DMS 273 (cell line): ENCODE results near the gene RPL38.

Source experiments
- DNase-seq: peaks from one replicate; lab custom pipeline; 2025; ENCODE audit not compliant: unreplicated experiment; lab: John Stamatoyannopoulos, UW

The RPL38 gene

DNA sequence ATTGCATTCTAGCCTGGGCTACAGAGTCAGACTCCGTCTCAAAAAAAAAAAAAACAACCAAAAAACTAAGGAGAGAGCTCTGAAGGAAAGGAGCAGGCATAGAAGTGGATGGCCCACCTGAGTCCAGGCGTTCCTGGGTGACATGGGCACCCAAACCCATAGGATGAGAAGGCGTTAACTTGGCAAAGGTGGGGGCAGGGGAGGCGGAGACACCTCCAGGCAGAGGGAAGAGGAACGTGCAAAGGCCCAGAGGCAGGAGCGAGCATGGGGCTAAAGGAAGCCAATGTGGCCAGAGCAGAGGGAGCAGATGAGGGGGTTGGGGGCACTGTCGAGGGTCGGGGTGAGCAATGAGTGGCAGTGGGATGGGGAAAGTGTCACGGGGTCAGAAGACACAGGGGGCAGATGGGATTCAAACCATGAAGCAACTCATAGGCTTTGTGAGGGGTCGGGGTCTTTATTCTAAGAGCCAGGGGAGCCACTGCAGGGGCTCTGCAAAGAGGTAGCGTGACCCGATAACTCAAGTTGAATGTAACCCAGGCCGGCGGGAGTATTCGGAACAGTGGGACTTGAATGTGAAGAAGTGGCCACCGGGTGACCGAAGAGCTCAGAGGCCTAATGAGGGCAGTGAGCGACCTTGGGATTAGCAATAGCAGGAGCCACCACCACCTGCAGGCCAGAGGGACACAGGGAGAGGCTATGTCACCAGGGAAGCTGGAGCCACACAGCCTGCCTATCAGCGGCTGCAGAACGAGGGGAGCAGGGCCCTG is 21.7 kb downstream of the RPL38 start:
- no peak for DNase-seq

DNA sequence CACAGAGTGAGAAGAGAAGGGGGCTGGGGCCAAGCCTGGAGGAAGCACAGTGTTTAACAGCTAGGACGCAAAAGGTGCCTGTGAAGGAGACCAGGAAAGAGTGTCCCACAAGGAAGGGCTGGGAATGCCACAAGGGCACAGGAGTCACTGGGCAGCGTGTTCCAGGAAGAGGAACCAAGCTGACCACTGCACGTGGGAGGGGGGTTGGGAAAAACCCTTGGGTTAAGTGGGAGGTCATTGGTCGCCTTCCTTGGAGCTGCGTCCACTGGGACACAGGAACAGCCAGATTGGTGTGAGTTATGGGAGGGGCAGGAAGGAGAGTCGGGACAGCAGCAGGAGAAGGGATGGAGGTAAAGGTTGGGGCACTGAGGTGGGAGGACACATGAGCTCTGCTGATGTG is 22.8 kb downstream of the RPL38 start:
- no peak for DNase-seq

DNA sequence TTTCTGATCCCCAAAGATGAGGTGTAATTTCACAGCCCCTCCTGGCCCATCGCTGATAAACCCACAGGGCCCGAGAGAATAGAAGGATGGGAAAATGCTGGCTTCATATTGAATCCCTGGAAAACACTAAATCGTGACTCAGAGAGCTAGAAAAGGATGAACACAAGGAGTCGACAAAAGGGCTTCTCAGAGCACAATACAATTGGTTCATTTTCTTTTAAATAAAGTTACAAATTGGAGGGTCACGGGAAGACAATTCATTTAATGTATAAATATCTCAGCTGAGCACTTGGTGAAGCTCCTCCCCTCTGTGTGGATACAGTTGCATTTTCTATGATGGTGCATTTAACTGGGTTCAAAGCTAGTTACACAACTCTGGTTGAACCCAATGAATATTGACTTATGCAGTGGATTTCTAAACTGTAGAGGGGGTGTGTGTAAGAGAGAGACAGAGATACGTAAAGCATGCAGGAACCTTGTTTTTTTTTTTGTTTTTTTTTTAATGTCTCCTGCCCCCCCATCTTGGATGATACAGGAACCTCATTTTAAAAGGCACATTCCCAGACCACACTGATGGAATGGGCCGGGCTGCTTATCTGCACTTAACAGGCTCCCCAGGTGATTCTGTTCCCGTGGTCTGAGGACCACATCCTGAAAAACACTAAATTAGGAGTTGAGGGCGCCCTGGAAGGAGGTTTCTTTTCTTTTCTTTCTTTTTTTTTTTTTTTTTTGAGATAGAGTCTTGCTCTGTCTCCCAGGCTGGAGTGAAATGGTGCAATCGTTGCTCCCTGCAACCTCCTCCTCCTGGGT is 24.0 kb downstream of the RPL38 start:
- no peak for DNase-seq

DNA sequence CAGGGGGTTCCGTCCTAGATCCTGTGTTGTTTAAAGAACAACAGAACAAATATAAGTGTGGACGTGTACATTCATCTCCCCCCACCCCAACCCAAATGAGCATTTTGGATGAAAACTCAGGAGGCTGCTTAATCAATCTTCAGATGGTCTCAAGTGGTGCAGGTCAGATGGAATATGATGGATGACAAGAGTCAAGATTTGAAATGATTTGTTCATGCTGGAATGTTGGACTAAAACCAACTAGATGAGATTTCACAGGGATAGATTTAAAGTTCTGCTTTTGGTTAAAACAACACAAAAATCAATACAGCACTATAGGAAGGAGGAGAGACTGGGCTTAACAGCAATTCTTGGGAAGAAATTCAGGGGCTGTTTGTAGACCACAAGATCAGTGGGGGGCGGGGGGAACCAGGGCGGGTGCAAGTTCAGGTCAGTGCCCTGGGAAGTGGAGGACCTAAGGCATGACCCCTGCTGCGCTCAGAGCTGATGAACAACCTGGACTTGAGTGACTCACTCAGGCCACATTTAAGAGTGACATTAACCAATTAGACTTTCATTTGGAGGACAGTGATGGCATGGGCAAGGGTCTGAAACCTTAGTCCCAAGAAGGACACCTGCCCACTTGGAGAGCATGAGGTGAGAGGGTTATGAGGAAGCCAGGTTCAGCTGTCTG is 25.0 kb downstream of the RPL38 start:
- no peak for DNase-seq

DNA sequence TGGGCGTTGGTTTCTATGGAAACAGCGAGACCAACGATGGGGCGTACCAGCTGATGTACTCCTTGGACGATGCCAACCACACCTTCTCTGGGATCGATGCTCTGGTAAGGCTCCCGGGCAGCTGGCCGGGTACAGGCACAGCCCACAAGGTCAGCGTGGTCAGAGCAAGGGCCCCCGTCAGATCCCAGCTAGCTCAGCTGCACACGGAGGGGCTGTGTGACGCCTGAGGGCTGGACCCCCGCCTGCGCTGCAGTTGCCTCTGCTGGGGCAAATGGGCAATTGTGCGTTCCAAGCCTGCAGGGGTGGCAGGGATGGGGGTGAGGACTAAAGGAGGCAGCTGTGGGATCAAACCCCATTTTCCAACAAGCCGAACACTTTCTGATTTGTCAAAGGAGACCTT is 27.4 kb downstream of the RPL38 start:
- DNase-seq, result no peak

DNA sequence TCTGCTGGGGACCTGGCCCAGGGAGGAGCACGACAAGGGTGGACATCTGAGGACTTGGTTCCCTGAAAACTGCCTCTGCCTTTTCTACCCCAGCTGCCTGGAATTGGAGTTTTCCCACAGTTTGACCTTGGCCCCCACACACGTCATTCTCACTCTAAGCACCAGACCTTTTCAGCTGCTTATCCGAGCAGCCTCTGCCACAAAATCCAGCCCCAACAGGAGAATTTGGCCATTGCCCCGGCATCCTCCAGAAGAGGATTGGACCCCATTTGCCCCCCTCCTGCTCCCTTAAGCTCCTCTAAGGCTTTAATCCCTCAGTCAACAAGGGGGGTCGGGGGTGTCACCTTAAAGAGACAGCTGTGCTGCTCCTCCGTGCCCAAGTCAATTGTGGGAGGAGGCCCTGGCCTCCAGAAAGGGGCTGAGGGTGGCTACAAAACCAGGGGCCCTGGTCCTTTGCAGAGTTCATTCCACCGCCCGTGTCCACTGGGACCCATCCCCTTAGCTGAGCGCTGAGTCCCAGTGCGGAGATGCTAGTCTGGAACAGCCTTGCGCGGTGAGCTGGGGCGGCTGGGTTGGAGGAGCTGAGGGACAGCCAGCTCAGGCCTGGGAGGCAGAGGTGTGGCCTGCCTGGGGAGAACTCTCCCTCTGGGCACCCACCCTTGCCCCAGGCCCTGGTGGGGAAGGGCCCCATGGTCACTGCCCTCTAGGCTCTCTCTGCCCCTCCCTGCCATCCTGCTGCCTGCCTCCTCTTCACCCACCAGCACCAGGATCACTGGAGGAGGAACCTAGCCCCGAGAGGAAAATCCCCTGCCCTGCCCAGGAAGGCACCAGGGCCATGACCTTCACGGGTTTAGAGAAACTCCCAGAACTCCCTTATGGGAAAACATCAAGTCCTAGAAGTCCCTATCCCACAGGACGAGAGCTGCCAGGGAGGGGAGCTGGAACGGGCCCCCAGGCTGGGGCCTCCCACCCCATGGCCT is 28.7 kb downstream of the RPL38 start:
- no peak for DNase-seq

DNA sequence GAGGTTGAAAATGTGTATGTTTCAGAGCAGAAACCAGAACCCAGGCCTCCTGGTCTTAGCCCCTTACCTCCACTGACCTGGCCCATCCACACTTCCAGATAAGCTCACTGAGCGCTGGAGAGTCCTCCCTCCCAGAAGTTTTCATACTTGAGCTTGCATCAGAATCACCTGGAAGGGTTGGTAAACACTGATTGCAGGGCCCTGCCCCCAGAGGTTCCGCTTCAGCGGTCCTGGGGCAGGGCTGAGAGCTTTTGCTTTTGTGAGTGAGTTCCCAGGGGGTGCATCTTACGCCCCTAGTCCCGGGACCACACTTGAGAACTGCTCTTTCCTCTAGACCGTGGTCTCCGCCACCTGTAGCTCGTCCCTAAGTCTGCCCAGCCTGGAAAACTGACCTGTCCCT is 30.5 kb downstream of the RPL38 start:
- DNase-seq, result no peak

DNA sequence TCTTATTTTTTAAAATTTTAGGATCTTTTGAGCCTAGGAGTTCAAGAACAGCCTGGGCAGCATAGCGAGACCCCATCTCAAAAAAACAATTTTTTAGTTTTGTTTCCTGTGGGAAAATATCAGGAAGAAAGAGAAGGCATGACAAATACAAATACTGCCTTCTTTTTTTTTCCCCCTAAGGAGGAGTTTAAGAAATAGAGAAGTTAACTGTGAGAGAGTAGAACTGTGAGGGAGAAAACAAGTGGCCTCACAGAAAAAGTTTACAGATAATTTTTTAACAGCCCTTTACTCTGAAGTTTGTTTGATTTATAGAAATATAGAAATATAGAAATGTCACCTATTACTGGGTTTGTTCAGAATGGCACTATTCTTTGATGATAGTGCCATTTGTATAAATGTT is 31.0 kb downstream of the RPL38 start:
- no peak for DNase-seq

DNA sequence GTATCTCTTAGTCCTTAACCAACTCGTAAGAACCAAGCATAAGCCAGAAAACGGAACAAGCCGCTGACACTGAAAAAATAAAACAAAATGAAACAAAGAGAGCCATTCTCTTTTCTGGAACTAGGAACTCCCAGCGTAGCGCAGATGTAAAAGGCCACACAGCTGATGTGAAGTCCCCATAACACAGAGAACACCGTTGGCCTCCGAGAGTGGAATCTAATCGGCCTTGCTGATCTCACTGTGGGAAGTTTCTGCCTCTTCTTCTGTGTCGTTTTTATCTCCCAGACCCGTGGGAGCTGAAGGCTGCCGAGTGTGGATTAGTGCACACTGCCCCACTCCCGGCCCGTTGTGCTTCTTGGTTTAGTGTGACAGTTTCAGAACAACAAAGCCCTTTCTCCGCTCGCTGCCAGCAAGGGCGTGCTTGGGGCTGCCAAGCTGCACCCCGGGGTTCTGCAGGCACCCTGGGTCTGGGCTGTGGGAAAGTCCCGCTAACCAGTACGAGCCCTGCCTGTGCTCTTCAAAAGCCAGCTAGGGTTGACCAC is 31.6 kb downstream of the RPL38 start:
- no peak for DNase-seq

DNA sequence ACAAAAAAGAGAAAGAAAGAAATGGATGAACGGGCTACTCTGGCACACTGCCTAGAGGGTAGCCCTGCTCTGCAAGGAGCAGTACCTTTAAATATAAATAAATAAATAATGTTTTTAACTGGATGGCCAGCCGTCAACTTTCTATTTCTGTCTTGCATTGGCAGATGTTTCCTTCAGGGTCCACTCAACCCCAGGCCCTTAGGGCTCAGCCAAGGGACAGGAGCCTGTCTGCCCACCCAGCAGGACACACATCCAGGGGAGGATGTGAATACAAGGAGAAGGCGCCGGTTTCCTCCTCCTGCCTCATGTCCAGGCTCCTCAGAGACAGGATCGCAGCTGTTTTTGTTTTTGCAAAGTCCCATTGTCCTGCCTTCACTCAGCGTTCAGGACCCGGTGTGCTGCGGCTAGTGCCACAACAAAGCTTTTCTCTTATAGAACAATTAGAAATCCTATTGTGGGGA is 32.5 kb downstream of the RPL38 start:
- no peak for DNase-seq

DNA sequence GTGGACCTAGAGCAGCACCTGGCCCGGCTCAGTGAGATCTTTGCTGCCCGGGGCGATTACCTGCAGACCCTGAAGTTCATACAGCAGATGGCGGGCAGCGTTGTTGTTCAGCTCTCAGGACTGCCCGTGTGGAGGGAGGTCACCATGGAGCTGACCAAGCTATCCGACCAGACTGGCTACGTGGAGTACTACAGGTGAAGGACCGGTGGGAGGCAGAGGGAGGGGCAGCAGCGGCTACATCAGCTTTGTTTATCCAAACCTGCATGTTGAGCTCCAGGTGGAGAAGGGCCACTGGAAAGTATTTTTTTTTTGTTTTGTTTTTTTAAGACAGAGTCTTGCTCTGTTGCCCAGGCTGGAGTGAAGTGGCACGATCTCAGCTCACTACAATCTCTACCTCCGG is 33.8 kb downstream of the RPL38 start:
- DNase-seq, result no peak

DNA sequence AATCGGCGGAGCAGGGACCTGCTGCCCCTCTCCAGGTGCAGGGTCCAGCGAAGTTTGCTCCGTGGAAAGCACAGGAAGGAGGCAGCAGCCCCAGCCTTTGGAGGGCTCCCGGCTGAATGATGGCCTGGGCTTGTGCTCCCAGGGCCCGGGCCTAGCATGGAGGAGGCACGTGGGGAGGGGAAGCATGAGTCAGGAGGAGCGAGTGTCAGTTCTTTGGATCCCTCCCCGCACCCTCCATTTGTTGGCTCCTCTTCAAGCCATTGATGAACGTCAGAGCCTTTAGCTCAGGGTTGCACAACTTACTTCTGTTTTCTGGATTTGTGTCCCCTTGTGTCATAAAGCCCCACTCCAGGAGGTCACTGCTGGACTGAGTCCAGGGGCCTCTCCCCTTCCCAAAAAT is 35.7 kb downstream of the RPL38 start:
- no peak for DNase-seq

DNA sequence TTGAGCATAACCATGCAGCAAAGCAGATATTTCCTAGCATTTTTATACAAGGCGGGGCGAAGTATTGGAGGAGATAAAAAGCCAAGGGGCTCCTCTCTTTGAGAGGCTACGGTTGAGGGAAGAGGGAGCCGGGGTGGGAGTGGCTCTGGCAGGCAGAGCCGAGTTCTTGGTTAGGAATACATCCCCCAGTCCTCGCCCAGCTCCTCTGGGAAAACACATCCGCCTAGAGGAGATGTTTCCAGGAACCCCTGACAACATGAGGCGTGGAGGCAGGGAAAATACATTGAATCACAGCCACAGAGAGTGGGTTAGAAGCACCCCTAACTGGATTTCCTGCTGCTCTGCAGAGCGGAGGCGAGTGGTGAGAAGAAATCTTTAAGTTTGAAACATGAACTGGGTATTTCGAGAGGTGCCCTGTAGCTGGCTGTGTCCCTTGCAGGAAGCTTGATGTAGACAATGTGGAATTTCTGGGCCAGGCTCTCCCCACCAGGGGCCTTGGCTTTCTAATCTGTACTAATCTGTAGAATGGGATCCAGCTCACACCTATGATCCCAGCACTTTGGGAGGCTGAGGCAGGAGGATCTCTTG is 37.2 kb downstream of the RPL38 start:
- no peak for DNase-seq

DNA sequence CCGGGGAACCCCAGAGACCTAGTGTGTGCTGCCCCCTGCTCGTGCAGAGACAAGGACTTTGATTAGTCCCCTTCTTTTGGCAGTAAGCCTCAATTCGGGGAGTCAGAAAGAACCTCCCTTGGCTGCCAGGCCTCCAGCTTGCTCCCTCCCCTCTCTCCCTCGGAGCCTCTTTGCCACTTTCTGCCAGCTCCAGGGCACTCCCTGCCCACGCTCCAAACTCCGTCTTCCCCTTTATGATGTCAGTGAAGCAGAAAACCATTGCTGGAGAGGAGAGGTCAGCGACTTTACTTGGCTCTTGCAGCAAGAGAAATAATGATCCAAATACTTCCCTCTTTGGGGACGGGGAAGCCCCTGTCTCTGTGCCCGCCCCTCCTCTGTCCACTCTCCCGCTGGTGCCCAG is 38.0 kb downstream of the RPL38 start:
- DNase-seq, result no peak

DNA sequence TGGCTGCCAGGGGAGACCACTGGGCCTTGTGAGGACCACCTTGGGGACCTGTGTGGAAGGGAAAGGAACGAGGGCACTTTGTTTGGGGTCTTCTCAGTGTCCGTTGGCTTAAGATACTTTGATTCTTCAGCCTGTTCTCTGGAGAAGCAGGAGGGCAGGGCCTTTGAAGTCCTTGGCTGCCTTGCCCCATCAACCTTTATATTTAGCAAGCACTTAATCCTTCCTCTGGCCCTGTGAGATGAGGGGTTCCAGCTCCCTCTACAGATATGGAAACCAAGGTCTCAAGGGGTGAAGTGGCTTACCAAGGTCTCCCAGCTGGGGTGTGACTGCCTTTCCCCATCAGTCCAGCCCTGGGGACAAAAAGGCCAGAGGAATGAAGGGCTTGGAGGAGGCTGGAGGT is 38.4 kb downstream of the RPL38 start:
- DNase-seq, result no peak

DNA sequence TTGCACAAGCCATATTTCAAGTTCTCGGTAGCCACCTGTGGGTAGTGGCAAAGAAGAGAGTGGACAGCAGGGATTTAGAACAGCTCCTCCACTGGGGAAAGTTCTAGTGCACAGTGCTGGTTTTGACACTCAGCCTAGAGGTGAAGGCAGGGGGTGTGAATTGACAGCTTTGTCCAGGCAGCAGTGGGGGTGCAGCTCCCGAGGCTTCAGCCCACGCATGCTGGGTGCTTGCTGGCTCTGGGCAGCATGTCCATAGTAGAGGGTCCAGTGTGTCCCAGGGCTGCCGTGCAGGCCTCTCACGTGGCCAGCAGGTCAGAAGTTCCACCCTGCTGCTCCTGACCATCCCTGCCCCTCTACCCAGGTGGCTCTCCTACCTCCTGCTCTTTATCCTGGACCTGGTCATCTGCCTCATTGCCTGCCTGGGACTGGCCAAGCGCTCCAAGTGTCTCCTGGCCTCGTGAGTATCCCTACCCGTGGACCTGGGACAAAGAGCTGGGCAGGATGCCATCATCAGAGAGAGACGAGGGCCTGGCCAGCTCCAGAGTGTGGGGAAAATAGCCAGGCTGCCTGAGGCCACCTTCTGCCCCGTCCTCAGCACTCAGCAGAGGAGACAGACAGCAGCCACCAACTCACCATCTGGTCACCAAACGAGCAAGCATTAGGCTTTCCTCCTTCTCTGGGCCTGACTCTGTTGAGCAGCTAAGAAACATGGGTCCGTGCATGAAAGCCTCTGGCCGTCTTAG is 39.7 kb downstream of the RPL38 start:
- no peak for DNase-seq

DNA sequence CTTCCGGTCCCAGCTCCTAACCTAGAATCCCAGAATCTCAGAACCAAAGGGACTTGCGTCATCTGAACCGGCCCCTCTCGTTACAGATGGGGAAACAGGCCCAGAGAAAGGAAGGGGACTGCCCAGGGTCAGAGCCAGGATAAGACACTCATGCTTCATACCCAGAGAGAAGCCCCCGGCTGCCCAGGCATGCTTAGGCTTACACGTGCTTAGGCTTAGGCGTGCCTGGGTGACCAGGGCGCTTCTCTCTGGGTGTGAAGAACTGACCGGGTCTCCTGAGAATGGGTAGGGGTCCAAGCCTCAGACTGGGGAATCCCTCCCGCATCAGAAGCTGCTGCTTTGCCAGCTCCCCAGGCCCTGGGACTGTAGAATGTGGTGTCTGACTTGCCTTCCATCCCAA is 40.6 kb downstream of the RPL38 start:
- no peak for DNase-seq

DNA sequence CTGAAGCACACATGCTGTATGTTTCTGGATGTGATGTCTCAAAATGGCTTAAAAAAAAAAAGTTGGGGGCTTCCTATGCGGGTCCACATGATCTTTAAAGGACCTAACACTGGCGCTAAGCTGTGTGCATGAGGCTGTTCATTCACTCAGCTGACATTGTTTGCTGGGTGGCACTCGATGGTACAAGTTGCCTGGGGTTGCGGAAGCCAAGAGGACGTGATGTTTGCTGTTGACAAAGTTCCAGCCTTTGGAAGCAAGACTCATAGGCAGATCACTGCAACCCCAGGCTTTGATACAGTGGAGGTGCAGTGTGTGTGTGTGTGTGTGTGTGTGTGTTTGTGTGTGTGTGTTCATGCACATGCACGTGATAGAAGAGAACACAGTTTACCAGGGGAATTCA is 41.1 kb downstream of the RPL38 start:
- no peak for DNase-seq

DNA sequence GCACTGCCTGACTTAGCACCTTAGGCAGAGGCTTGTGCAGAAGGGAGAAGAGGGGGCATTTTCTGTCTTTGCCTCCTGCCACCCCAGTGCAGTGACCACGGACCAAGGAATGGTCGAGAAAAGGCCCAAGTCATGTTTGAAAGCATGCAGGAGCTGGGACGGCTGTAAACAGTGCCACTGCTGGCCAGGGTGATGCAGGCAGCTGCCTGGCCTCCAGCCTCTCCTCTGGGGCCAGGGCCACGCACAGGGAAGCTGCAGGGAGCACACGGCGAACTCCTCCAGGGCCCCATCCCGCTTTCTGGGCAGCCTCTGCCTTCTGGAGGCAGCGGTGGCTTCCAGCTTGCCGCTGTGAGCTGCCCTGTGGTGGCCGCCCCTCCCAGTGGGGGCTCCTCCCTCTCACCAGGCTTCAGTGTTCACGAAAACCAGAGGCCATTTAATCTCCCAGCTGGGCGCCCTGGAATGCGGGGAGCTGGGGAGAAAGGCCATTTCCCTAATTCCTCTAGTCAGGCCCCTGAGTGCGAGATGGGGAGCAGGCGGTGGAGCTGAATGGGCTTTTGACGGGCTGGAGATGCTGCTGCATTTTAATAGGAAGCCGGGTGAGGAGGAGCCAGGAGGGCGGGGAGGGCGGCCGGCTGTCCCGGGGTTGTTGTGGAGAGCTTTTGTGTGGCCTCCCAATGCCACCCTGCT is 41.8 kb downstream of the RPL38 start:
- DNase-seq, result no peak
